Sigmoid colon (tissue), 4 donors: Measurements from ENCODE around the gene ABHD14A.

Experiments
- EP300 ChIP-seq, 4 donors: sonication (generic); formaldehyde crosslinking; IDR thresholded peaks; one replicate each; pipeline ENCODE4 v1.6.1; 2017; ENCODE audit warnings: antibody characterized with exemption in 4 of 4
- POLR2A ChIP-seq, 2 donors: fragments of 450-650 bp; IDR thresholded peaks; one replicate each; pipeline ENCODE4 v1.6.1; 2016; ENCODE audit warnings: antibody characterized with exemption in 2 of 2, mild to moderate bottlenecking in 2 of 2, moderate library complexity in 2 of 2
- TF ChIP-seq, protein P1 (sequence below), 4 experiments: fragments of 450-650 bp in 3 of 4; fragments of 200-600 bp in 1 of 4; IDR thresholded peaks; one replicate each; pipeline ENCODE4 v1.5.1; 2016 to 2019; ENCODE audit warnings: antibody characterized with exemption in 4 of 4, mild to moderate bottlenecking in 3 of 4, moderate library complexity in 2 of 4

DNA sequence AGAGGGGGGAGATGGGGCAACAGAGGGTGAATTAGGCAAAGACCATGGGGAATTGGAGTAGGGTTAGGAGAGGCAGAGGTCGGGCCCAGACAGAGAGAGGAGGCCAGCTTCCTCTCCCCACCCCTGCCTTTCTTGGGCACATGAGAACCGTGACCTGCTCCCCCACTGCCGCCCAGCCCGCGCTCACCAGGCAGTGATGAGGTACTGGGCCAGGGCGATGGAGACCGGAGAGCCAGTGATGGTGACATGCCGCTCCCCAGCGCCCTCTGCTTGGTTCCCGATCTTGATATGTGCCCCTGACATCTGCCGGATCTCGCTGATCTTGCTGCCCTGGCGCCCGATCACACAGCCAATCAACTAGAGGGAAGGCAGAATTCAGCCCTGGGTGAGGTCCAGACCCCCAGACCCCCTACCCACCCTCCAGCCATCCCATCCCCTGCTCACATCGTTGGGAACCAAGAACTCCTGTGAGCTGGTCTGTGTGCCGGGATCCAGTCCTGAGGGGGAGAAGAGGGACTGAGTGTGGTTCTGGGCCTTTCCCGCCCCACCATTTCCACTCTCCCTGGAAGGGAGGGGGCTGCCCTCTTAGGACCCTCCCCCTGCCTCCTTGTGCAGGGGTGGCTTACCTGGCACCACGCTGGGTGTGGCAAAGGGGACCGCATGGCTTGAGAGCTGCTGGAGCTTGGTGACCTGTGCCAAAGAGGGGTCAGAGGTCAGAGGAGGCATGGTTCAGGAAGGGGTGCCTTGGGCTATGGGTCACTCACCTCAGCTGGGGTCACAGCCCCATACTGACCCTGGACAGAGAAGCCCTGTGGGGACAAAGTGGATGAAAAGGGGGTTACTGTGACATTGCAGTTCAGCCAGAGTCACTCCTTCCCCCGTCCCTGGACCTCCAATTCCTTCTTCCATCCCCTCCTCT, 16.0 kb upstream of the ABHD14A start:
- TF ChIP-seq, protein P1, sequence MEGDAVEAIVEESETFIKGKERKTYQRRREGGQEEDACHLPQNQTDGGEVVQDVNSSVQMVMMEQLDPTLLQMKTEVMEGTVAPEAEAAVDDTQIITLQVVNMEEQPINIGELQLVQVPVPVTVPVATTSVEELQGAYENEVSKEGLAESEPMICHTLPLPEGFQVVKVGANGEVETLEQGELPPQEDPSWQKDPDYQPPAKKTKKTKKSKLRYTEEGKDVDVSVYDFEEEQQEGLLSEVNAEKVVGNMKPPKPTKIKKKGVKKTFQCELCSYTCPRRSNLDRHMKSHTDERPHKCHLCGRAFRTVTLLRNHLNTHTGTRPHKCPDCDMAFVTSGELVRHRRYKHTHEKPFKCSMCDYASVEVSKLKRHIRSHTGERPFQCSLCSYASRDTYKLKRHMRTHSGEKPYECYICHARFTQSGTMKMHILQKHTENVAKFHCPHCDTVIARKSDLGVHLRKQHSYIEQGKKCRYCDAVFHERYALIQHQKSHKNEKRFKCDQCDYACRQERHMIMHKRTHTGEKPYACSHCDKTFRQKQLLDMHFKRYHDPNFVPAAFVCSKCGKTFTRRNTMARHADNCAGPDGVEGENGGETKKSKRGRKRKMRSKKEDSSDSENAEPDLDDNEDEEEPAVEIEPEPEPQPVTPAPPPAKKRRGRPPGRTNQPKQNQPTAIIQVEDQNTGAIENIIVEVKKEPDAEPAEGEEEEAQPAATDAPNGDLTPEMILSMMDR (IDR thresholded peaks at IDR 0.05) = no peak
- TF ChIP-seq POLR2A (IDR thresholded peaks at IDR 0.05) (no peak), EP300 (IDR thresholded peaks at IDR 0.05) (no peak)
